ENCODE data around the gene THRB. TPM values are rescaled to one million over a fixed set of nuclear protein-coding genes. Genes with fewer than 3 reads are reported as not detected.

The THRB gene
- polyA plus RNA-seq, 1 of the 3 experiments (the other 2 are of a cell fraction) = 0.02 TPM

DNA sequence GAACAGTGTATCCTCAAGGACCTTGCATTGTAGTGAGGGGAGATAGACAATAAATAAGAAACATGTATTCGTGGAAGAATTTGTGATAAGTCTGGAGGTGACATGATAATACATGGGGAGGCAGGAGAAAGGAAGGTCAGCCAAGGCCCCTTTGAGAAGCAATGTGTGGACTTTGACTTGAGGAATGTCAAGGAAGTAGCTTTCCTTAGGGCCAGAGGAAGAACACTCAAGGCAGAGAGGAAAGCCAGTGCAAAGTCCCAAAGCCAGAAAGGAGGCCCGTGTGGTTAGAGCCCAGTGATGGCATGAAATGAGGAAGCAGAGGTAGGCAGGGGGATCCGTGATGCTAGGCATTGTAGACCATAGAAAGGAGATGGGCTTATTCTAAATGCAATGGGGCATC, 357.3 kb downstream of the THRB start:
- Histone ChIP-seq H2AFZ (ENCODE audit: low read depth) (no peak overlapping the region), H3K9ac (no peak overlapping the region), H3K9me3 (no peaks in the 10 kb centered on the region), H3K27me3 (ENCODE audit: insufficient read depth) (no peaks in the 10 kb centered on the region), H3K27ac (ENCODE audit: low read depth in 2 of 2, low read length in 1 of 2) (no peak overlapping the region), H4K20me1 (ENCODE audit: insufficient read depth) (no peaks in the 10 kb centered on the region), H3K4me1 (ENCODE audit: control insufficient read depth in 1 of 2, insufficient read depth in 2 of 2, low read depth in 1 of 2, low read length in 1 of 2) (peaks cover 0 to 3% of the 10 kb centered on the region in 2 experiments; a peak in 1 of 4 replicates), H3F3A (replicated peaks; ENCODE audit: insufficient read depth) (no peaks in the 10 kb centered on the region), H3K4me3 (ENCODE audit: low read depth in 2 of 2, low read length in 1 of 2) (no peak overlapping the region), H3K36me3 (replicated peaks in 1 of 2; ENCODE audit: control insufficient read depth in 1 of 2, insufficient read depth in 2 of 2, low read length in 1 of 2) (no peaks in the 10 kb centered on the region), H3K9me2 (no peaks in the 10 kb centered on the region), H3K4me2 (no peak overlapping the region), H3K79me2 (ENCODE audit: insufficient read depth) (no peaks in the 10 kb centered on the region)
- no peak for DNase-seq
- no peak for TF ChIP-seq YY1 (IDR thresholded peaks at IDR 0.05; ENCODE audit: low read depth)
- TF ChIP-seq NFIC (IDR thresholded peaks at IDR 0.05; ENCODE audit: borderline replicate concordance) = no peak
- TF ChIP-seq, protein P1, sequence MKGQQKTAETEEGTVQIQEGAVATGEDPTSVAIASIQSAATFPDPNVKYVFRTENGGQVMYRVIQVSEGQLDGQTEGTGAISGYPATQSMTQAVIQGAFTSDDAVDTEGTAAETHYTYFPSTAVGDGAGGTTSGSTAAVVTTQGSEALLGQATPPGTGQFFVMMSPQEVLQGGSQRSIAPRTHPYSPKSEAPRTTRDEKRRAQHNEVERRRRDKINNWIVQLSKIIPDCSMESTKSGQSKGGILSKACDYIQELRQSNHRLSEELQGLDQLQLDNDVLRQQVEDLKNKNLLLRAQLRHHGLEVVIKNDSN (IDR thresholded peaks at IDR 0.05; ENCODE audit: borderline replicate concordance, low read depth) = no peak
- TF ChIP-seq EZH2phosphoT487 (IDR thresholded peaks at IDR 0.05; ENCODE audit: borderline replicate concordance, low read depth) = no peak
- TF ChIP-seq SMC3 (IDR thresholded peaks at IDR 0.05; ENCODE audit: low read depth, low read length) = no peak
- no peak for TF ChIP-seq MXI1 (IDR thresholded peaks at IDR 0.05; ENCODE audit: low read depth, low read length)
- no peak for TF ChIP-seq MEF2A (IDR thresholded peaks at IDR 0.05; ENCODE audit: borderline replicate concordance, low read depth)
- TF ChIP-seq PBX3 (IDR thresholded peaks at IDR 0.05) = no peak
- no peak for TF ChIP-seq JUND (IDR thresholded peaks at IDR 0.05)
- no peak for TF ChIP-seq FOSL2 (IDR thresholded peaks at IDR 0.05; ENCODE audit: borderline replicate concordance, low read depth)
- no peak for TF ChIP-seq TAF1 (IDR thresholded peaks at IDR 0.05; ENCODE audit: borderline replicate concordance, low read depth, low read length)
- TF ChIP-seq RAD21 (IDR thresholded peaks at IDR 0.05; ENCODE audit: low read length) = no peak
- TF ChIP-seq ELF1 (IDR thresholded peaks at IDR 0.05) = no peak
- no peak for TF ChIP-seq MAX (IDR thresholded peaks at IDR 0.05; ENCODE audit: low read depth)
- ChIA-PET CTCF (no interaction called here), POLR2A (no interaction called here)
- 89% methylated on average over 3 of the region's 3 CpGs for WGBS (ENCODE audit: low lambda C conversion rate)

GRCh38 chr3:24136624-24137310, 357.9 kb downstream of the THRB start:
- H3K9ac ChIP-seq = no peak overlapping the region
- ChIA-PET POLR2A (no interaction called here), CTCF (no interaction called here)
- no peak for TF ChIP-seq RFX5 (IDR thresholded peaks at IDR 0.05; ENCODE audit: low read length)
- TF ChIP-seq ZBTB33 (IDR thresholded peaks at IDR 0.05; ENCODE audit: borderline replicate concordance, low read depth) = no peak
- TF ChIP-seq MEF2A (IDR thresholded peaks at IDR 0.05; ENCODE audit: borderline replicate concordance, low read depth) = no peak
- no peak for TF ChIP-seq NRF1 (IDR thresholded peaks at IDR 0.05; ENCODE audit: low read depth, low read length)
- TF ChIP-seq POLR2AphosphoS5 (IDR thresholded peaks at IDR 0.05; ENCODE audit: low read depth, low read length) = no peak
- no peak for TF ChIP-seq EZH2phosphoT487 (IDR thresholded peaks at IDR 0.05; ENCODE audit: borderline replicate concordance, low read depth)
- TF ChIP-seq TAF1 (IDR thresholded peaks at IDR 0.05; ENCODE audit: borderline replicate concordance, low read depth, low read length) = no peak
- no peak for TF ChIP-seq TCF12 (IDR thresholded peaks at IDR 0.05)
- TF ChIP-seq GATA2 (CRISPR knock-in tag; IDR thresholded peaks at IDR 0.05) = no peak
- no peak for TF ChIP-seq FOSL2 (IDR thresholded peaks at IDR 0.05; ENCODE audit: borderline replicate concordance, low read depth)
- no peak for TF ChIP-seq MXI1 (IDR thresholded peaks at IDR 0.05; ENCODE audit: low read depth, low read length)
- TF ChIP-seq NFIC (IDR thresholded peaks at IDR 0.05; ENCODE audit: borderline replicate concordance) = no peak
- TF ChIP-seq CTCF (IDR thresholded peaks at IDR 0.05) = no peak

More at GRCh38 chr3:24136624-24137310, 357.9 kb downstream of the THRB start:
- H3K9me3 ChIP-seq = no peaks in the 10 kb centered on the region
- no peaks in the 10 kb centered on the region for H3K79me2 ChIP-seq (ENCODE audit: insufficient read depth)
- no peaks in the 10 kb centered on the region for H3K36me3 ChIP-seq (replicated peaks in 1 of 2; ENCODE audit: control insufficient read depth in 1 of 2, insufficient read depth in 2 of 2, low read length in 1 of 2)
- H3K4me2 ChIP-seq = no peak overlapping the region
- H2AFZ ChIP-seq (ENCODE audit: low read depth) = no peak overlapping the region
- H4K20me1 ChIP-seq (ENCODE audit: insufficient read depth) = no peaks in the 10 kb centered on the region
- no peak overlapping the region for H3K27ac ChIP-seq (ENCODE audit: low read depth in 2 of 2, low read length in 1 of 2)
- H3K9me2 ChIP-seq = no peaks in the 10 kb centered on the region
- H3K4me1 ChIP-seq (ENCODE audit: control insufficient read depth in 1 of 2, insufficient read depth in 2 of 2, low read depth in 1 of 2, low read length in 1 of 2) = peaks cover 0 to 3% of the 10 kb centered on the region in 2 experiments; a peak in 1 of 4 replicates
- no peak for DNase-seq
- no peak overlapping the region for H3K4me3 ChIP-seq (ENCODE audit: low read depth in 2 of 2, low read length in 1 of 2)
- H3K27me3 ChIP-seq (ENCODE audit: insufficient read depth) = no peaks in the 10 kb centered on the region
- H3F3A ChIP-seq (replicated peaks; ENCODE audit: insufficient read depth) = no peaks in the 10 kb centered on the region
